Pons (tissue), 1 donor: ENCODE results near the gene TSPEAR.
"Not testable (repeated sequence)": the region's sequence is repeated elsewhere in the genome, so short reads cannot be mapped to it uniquely, and the experiment has no call there.

Experiments
- DNase-seq: peaks from one replicate; pipeline ENCODE4 v3.0.0-alpha.2; 2016; ENCODE audit warnings: low spot score

Gene TSPEAR

DNA sequence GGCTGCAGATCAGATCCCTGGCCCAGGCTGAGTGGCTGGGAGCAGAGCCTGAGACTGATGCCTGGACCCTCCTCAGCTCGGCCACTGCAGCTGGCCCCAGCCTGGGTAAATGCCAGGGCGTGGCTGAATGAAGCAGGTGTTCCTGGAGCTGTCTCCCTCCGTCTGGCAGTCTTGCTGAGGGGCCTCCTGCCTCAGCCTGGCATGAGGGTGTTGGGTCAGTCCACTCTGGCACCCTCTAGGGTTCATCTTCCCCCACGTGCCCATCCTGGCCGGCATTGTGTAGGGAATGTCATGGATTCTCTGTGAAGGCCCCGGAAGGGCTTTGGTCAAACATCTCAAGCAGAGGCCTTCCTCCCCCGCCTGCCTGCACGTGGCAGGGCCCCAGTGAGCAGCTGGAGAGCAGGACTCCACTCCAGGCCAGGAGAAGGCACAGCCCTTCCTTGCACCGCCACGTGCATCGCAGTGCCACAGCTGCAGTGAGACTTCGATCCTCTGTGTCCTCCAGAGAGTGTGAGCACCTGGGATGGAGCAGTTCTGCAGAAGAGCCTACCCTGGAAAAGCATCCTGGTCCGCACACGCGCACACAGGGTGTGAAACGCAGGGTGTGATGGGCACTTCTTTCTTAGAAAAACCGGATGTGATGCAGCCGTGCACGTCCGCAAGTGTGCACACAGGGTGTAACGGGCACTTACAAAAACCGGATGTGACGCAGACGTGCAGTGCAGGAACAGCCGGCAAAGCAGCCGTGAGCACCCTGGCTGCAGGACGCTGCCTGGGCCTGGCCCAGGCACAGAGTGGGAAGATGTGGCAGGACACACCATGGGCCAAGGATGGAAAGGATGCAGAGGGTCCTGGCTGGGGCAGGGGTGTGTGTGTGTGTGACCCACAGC is 142.5 kb downstream of the TSPEAR start:
- DNase-seq: no peak

DNA sequence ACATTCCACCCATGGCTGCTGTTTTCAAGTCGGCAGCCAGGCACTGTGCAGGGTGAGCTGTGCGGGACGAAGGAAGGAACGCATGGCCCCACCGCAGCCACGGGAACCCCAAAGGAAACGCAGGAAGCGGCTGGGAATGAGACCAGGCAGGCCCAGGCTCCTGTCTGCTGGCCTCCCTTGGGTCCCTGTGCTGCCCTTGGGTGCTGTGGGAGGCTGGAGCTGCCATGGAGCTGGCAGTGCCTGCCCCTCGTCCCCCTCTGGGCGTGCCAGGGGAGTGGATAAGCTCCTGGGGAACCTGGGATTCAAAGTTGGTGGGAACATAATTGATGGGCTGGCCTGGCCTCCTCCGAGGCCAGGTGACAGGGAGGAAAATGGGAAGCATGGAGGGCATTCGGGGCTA is 143.1 kb downstream of the TSPEAR start:
- DNase-seq: no peak

DNA sequence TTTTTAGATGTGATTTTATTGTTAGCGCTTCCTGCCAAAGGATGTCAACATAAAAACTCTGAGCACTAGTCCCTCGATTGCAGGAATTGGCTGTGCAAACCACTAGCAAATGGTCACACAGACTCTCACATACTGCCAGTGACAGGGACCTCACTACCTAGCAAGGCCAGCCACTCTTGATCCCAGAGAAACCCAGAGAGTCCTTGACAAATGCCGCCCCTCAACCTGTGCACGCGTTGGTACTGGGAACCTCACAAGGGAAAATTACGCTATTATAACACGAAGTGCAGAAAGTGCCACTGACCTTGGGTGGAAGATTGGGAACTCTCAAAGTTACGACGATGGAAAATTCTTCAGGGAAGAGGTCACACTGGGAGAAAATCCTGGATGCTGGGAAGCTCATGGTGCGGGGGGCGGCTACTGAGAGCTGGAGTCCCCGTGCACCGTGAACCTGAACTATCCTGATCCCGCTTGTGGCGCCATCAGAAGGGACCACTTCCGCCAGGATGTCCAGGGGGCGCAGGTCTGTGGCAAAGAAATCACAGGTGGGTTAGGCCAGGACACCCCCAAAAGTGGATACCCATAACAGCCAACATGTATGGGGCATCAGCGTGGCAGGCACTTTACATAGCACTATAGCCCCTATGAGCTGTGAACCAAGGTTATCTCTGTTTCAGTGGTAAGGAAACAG is 143.7 kb downstream of the TSPEAR start:
- DNase-seq: no peak

DNA sequence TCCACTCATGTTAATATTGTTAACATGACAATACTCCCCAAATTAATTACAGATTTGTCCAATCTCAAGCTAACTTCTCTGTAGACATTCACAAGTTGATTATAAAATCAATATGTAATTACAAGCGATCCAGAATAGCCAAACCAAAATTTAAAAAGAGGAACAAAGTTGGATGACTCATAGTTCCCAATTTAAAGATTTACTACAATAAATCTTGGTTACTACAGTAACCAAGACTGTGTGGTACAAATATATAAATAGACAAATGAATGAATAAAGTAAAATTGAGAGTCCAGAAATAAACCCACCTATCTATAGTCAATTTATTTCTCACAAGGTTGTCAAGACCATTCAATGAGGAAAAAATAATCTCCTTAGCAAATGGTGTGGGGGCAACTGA is 145.0 kb downstream of the TSPEAR start:
- DNase-seq: no peak

DNA sequence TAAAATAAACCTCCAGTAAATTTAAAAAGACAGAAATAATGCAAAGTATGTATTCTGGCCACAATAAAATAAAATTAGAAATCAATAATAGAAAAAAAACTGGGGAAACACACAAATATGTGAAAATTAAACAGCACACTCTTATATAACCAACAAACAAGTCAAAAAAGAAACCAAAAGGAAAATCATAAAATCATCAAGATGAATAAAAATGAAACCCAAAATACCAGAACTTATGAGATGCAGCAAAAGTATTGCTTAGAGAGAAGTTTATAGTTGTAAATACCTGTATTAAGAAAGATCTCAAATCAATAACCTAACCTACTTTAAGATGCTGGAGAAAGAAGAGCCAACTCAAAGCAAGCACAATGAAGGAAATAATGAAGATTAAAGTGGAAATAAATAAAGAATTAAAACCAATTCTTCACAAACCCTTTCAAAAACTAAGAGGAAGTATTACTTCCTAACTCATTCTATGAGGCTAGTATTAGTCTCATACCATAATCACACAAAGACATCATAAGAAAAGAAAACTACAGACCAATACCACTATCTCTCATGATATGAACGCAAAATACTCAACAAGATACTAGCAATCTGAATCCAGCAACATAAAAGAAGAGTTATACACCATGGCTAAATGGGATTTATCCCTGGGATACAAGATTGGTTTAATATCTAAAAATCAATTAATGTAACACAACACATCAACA is 146.3 kb downstream of the TSPEAR start:
- no peak for DNase-seq

DNA sequence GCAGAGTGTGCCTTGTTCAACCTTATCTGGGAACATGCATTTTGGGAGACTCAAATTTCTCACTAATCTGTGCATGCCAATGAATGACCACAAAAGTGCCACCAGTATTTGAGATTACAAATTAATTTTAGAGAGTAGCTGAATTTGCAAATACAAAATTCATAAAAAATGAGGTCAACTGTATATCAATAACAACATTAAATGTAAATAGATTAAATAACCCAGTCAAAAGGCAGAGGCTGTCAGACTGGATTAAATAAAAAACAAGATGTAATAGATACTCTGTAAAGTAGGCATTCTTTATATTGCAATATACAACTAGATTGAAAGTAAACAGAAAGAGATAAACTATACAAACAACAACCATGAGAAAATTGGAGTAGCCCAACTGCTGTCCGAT is 147.3 kb downstream of the TSPEAR start:
- no peak for DNase-seq

DNA sequence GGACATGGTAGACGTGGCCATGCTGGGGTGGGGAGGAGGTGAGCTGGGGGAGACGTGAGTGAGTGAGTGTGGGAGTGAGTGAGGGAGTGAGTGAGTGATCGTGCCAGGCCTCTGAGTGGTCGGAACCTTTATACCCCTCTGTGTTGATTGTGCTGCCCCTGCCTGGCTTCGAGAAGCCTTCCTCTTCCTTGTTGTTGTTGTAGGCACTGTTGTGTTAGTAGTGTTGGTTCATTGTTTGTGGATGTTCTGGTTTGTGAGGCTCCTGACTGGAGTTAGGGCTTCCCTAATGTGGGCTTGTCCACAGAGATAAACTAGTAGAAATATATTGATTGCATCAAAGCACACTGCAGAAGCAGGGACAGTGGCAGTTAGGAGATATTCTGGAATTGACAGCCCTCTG is 152.7 kb downstream of the TSPEAR start, which contains the start of gene KRTAP10-3:
TSS of gene KRTAP10-3 (minus strand) at position 101 of the 400 bp plus-strand sequence. CDS start at position 21, 80 bp downstream.
- no peak for DNase-seq

DNA sequence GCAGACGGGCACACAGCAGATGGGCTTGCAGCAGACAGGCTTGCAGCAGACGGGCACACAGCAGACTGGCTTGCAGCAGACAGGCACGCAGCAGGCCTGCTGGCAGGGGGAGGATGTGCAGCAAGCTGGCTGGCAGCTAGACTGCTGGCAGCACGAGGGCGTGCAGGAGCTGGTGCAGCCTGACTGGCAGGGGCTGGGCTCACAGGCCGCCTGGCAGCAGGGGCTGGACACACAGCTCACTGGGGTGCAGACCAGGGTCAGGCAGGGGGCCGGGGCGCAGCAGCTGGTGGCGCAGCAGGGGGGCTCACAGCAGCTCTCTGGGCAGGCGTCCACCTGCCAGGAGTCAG is 153.1 kb downstream of the TSPEAR start:
- DNase-seq: not testable (repeated sequence)

DNA sequence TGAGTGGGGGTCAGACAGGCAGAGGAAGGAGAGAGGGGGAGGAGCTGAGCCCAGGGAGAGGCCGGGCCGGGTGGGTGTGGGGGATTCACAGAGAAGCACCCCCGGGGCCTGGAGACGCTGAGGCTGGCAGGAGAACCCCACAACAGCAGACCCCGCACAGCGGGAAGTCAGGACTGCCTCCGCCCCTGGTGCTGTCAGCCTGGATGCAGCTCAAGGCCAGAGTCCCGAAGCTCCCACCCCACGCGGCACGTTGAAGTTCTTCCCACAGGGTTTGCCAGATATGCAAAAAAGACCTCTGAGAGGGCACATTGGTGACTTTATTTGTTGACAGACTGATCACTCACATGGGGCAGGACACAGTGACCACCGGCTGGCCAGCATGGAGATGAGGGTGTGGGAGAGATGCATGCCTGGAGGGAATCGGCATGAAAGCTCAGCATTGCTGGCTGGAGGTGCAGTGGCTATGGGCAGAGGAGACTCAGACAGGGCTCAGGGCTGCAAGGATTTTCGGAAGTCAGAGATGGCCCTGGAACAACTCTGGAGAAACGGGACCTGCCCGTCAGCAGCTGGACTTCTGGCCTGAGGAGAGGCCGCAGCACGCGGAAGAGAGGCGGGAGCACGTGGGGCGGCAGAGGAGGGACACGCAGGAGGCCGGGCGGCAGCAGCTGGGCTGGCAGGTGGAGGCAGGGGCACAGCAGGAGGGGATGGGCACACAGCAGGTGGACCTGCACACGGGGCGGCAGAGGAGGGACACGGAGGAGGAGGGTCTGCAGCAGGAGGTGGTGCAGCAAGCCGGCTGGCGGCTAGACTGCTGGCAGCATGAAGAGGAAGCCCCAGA is 153.7 kb downstream of the TSPEAR start:
- no peak for DNase-seq

DNA sequence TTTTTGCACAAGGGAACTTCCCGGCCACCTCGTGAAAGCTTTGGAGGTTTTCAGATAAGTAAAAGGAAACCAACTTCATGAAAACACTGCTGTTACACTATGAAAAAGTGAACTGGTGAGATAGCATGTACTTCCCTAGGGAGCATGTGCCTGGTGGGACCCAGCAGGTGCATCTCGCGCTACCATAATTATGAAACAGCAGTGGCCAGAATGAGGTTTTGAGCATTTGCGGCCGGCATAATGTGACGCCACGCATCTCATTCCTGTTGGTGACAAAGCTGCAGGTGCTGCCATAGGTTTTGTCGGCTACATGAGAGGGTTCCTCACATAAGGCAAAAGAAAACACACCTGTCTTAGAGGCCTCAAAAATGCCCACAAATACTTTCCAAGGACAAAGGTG is 154.5 kb downstream of the TSPEAR start:
- DNase-seq: no peak

DNA sequence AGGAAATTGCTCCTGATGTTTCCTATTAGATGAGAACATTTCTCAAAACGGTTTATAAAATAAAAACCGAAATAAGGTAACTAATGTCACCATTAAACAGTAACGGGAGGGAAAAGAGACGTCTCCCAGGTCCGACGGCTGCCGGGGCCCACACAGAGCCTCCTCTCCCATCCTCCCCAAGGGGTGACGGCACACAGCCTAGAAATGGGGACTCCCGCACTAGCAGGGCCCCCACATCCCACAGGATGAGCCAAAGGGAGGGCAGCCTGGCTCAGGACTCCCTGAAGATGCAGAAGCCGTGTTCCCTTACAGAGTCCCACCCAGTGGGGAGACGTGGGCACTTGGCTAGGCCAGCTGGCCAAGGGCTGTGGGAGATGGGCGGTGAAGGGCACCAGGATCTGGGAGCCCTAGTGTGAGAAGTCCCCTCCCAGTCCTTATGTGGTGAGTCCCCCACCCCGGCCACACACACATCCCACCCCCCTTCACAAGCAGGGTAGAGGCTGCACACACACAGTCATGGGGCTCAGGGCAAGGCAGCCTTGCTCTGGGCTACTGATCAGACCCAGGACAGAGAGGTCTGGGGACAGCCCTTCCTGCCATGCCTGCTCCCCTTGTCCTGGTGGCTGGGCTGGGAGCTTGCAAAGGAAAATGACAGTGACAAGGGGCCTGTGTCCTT is 156.0 kb downstream of the TSPEAR start:
- DNase-seq: no peak

DNA sequence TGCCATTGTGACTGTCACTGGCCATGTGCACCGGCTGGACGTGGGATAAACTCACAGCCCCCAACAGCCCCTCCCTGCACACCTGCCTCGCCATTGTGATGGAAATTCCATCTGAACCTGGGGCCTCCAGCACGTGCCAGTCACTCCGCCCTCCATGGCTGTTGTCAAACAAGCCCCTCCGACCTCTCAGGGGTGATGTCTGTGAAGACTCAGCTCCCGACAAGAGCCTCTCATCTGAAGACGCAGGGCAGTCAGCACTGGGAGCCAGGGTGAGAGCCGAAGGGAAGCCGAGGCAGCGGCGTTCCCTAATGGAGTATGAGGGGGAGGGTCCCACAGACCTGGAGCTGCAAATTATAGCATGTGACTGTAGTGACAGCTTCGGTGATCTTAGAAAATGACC is 158.7 kb downstream of the TSPEAR start:
- DNase-seq: no peak

DNA sequence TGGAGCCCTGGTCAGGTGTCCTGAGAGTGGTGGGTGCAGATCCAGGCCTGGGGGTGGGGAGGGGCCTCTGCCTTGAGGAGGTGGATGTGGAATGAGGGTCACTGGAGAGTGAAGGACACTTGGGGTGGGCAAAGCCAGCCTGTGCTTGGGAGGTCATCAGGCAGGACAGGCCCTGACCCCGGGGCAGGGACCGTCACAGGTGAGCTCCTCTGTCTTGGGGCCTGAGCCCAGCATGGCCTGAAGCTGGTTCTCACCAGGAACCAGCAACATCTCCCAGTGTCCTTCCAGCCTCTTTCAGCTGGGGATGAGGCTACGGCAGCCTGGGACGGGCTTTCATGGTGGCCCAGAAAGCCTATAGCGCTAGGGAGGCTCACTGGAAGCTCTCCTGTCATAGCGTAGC is 159.2 kb downstream of the TSPEAR start:
- DNase-seq: no peak

DNA sequence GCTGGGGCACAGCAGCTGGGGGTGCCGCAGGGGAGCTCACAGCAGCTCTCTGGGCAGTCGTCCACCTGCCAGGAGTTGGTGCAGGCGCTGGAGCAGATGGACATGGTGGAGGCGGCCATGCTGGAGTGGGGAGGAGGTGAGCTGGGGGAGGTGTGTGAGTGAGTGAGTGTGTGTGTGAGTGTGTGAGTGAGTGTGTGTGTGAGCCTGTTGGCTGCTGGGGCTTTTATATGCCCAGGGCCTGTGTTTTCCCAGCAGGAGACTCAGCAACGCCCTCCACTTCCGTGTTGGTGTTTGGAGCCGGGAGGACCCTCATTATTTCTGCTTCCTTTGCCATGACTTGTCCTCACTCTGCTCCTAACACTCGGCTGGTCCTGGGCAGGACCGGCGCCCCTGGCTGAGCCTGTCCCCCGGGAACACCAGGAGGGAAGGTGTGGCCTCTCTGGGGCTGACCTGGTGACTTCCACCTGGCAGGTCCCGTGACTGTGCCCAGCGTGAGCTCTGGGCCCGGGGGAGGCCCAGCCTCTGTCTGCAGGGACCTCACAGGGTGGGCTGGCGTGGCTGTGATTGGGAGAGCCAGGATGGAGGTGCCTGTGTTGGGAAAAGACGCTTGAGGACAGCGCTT is 159.9 kb downstream of the TSPEAR start, which contains the start of gene KRTAP10-2:
TSS of gene KRTAP10-2 (minus strand) at position 166 of the 622 bp plus-strand sequence. CDS start at position 119, 47 bp downstream.
- no peak for DNase-seq

DNA sequence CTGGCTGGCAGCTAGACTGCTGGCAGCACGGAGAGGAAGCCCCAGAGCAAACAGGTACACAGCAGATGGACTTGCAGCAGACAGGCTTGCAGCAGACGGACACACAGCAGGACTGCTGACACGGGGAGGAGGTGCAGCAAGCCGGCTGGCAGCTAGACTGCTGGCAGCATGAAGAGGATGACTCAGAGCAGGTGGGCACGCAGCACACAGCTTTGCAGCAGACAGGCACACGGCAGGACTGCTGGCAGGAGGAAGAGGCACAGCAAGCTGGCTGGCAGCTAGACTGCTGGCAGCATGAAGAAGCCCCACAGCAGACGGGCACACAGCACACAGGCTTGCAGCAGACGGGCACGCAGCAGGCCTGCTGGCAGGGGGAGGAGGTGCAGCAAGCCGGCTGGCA is 160.6 kb downstream of the TSPEAR start:
- DNase-seq: no peak

DNA sequence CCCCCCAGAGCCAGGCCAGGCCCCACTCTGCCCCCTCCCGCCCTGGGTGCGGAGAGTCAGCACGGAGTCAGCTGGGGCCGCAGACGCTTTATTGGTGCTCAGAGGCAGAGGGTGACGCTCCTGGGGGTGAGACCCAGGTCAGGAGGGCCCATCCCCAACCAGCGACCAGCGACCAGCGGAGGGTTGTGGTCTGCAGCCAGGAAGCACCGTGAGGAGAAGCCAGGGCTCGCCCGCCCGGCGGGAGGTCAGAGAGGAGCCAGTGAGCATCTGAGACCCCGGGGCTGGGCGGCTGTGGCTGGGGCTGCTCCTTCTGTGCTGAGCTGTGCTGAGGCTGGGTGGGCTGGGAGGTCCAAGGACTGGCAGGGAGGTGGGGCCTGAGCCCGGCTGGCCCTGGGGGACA is 161.1 kb downstream of the TSPEAR start:
- not testable (repeated sequence) for DNase-seq

DNA sequence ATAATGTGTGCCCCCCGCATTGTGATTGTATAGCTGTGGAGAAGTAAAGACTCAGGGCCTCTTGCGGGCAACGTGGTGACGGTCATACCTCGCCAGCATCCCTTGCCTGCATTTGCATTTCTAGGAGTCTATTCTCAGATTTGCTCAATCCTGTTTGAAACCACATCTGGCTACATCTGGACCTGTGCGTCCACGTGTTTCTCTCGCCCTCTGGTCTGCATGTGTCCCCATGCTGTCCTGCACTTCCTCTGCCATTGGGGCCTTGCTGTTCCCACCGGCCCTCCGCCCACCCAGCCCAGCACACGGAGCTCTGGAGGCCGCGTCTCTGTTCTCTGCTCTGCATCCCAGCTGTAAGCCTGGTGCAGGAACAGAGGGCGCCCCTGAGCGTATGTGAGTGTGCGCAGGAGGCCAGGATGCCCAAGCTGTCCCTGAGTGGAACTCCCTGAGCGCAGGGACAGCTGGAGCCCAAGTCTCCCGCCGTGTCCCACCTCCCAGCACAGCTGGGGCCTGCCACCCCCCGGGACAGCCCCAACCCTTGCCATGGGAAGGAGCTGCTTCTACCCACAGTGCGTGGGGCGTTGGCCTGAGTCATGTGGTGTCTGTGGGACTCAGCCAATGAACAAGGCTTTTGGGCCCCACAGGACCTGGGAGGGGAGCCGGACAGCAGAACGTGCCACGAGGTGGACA is 161.7 kb downstream of the TSPEAR start:
- no peak for DNase-seq

DNA sequence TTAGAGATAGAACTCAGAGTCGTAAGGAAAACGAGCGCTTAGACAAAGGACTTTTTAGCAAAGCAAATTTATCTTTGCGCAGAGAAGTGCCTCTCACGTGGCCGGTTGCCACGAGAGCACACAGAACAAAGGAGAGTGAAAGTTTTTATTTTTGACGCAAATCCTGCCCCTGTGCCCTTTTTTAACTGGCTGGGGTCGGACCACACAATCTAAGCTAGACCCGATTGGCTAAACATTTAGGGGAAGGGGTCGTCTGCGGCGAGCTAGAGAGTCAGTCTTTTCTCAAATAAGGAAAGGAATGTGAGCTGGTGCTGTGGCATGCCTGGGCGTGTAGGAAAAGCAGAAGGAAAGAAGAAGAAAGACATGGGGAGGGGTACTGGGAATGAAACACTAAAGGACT is 162.4 kb downstream of the TSPEAR start:
- no peak for DNase-seq

DNA sequence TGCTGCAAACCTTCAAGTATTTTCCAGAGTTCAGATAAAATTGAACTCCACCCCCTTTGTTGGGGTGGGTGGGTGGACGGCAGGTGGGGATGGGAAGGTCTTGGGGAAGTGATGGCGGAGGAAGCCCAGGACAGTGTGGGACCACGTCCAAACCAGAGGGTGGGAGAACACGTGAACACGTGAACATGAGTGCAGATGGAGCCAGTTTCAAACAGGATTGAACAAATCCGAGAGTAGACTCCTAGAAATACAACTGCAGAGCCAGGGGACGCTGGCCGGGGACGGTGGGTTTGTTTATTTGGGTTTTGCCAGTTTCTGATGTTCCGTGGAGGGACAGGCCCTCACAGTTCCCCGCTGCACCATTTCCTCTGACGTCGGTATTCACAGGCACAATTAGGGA is 163.0 kb downstream of the TSPEAR start:
- no peak for DNase-seq
